Stimulated activated naive B cell treated with anti-CD40 and anti-IgM and Interleukin-4, amounts not matched to agents 10 μg/mL and 1 μg/mL and 100 μg/mL, for 72 hours (primary cell): Measurements from ENCODE around the gene NUP214.

Experiments
- ATAC-seq, 2 donors: fragments of 150-1000 bp; cut with Tn5 transposase; replicated peaks; 2 replicates each; pipeline ENCODE4 v1.10.0; 2021; ENCODE audit warnings: moderate library complexity in 1 of 2
- DNase-seq: peaks from one replicate; pipeline ENCODE4 v3.0.0; 2021
- H3K27ac Mint-ChIP-seq: one replicate; pipeline ENCODE4 v1.8.0; 2022; ENCODE audit warnings: mild to moderate bottlenecking, mixed read lengths
- H3K27me3 Mint-ChIP-seq, 2 donors: one replicate each; pipeline ENCODE4 v1.8.0; 2022; ENCODE audit warnings: mixed read lengths in 2 of 2
- H3K36me3 Mint-ChIP-seq, 2 donors: one replicate each; pipeline ENCODE4 v1.8.0; 2022; ENCODE audit warnings: mixed read lengths in 2 of 2, mild to moderate bottlenecking in 1 of 2
- H3K4me1 Mint-ChIP-seq, 2 donors: one replicate each; pipeline ENCODE4 v1.8.0; 2022; ENCODE audit warnings: mixed read lengths in 2 of 2, mild to moderate bottlenecking in 1 of 2
- H3K4me3 Mint-ChIP-seq, 2 donors: one replicate each; pipeline ENCODE4 v1.8.0; 2022; ENCODE audit warnings: mild to moderate bottlenecking in 2 of 2, mixed read lengths in 2 of 2, moderate library complexity in 1 of 2
- H3K9me3 Mint-ChIP-seq, 2 donors: one replicate each; pipeline ENCODE4 v1.8.0; 2022; ENCODE audit warnings: mixed read lengths in 2 of 2, mild to moderate bottlenecking in 1 of 2

NUP214 gene

DNA sequence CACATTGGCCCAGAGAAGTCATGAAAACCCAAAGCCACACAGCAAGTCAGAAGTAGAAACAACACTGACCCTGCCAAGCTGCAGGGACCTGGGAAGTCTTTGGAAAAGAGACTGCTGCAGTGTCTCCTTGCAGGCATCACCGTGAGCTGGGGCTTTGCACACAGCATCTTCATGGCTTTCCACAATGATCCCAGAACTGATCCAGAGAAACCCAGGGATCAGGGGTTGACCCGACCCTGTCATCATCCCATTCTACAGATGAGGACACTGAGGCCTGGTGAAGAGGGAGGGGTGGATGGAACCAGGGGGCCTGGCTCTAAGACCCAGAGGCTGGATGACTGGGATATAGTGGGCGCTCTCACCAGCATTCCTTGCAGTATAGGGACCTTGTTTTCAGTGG, 155.3 kb downstream of the NUP214 start:
- Mint-ChIP-seq H3K36me3 (peaks cover 0 to 3% of the 10 kb centered on the region in 2 donors), H3K27ac (no peak overlapping the region)
- no peak for ATAC-seq

DNA sequence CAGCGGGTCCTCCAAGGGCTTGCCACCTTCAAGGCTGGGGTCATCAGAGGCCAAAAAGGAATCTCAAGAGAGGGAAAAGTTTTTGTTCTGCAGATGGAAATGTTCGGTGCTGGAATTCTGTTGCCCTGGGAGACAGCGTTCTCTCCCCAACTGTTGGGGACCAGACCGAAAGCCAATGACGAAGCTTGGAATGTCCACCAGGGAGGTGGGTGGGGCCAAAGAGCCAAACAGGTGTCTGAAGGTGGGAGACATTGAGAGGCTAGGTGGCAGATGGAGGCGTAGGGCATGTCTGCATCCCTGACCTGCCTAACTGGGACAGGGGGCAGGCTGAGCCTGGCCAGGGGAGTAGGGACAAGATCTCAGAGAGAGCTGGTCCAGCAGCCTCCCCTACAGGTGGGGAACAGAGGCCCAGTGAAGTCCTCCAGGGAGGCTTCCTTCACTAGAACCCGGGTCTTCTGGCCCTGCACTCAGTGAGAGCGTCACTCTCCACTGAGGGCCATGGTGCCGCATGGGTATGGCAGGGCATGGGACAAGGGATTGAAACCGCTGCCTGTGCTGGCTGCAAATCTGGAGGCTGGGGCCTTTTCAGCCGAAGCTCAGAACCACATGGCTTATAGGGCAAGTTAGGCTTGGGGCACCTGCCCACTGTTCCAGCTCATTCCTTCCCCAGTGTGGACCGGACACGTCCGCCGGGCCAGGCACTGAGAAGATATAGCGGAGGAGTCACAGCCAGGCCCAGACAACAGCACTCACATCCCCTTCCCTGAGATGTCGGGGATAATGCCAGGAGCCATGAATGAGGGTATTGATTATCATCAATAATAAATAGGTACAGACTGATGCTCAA, 156.0 kb downstream of the NUP214 start:
- DNase-seq = no peak
- H3K27ac Mint-ChIP-seq = no peak overlapping the region
- ATAC-seq = no peak
- peak overlapping the region in 1 of 2 donors; percentile 46 for H3K4me3 Mint-ChIP-seq
- H3K27me3 Mint-ChIP-seq = peaks cover 14 to 25% of the 10 kb centered on the region in 2 donors
- H3K9me3 Mint-ChIP-seq = no peaks in the 10 kb centered on the region
- H3K4me1 Mint-ChIP-seq = peaks cover 12 to 20% of the 10 kb centered on the region in 2 donors
- H3K36me3 Mint-ChIP-seq = peaks cover 0 to under 1% of the 10 kb centered on the region in 2 donors

More for the DNA sequence above, 155.3 kb downstream of the NUP214 start:
- DNase-seq = no peak
- Mint-ChIP-seq H3K9me3 (no peaks in the 10 kb centered on the region), H3K27me3 (peaks cover 14 to 25% of the 10 kb centered on the region in 2 donors), H3K4me3 (no peak overlapping the region), H3K4me1 (peaks cover 12 to 20% of the 10 kb centered on the region in 2 donors)

DNA sequence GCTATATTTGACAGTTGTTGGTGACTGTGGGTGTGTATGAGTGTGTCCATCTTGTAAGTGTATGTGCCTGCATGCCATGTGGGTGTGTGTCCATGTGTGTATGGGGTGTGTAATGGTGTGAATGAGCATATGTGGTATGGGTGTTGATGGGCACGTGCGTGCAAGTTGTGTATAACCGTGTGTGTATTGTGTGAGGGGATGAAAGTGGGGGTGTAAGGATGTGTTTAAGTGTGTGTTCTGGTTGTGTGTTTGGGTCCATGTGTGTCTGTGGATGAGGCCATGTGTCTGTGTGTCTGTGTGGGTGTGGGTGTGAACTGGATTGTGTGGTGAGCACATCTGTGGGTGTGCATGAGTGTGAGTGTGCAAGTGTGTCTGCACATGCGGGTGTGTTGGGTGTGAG, 156.8 kb downstream of the NUP214 start:
- Mint-ChIP-seq H3K27ac (no peak overlapping the region), H3K9me3 (no peaks in the 10 kb centered on the region)

DNA sequence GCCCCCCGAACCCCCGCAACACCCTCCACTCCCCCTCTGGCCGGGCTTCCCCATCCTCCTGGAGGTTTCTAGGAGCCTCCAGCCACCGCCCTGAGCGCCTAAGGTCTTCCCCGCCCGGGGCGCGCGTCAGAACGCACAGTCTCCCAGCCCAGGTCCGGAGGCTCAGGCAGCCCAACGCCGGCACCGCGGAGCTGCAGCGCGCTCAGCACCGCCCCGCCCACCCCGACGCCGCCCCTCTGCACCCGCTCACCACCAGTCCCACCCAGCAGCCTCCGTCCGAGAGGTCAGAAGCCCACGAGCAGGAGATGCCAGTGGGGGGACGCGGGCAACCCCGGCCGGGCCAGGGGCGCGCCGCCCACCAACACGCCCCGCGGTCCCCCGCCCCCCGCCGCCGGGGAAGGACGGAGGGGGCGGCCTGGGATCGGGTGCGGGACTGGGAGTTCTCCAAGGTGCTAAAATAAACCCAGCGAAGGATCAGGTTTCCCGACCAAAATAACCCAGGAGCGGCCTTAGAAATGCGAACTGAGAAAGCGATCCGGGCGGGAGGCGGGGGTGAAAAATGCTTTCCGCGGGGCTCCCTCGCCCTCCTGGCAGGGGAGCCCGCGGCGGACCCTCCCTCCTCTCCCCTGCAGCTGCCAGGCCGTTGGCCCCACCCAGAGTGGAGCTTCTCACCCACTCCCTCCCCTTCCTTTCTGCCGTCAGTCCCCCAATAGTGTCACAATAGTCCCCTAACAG, 157.5 kb downstream of the NUP214 start:
- peak in 1 of 2 donors; percentile 31 for ATAC-seq
- no peaks in the 10 kb centered on the region for H3K36me3 Mint-ChIP-seq
- no peak overlapping the region for H3K27ac Mint-ChIP-seq
- peaks cover 12 to 20% of the 10 kb centered on the region in 2 donors for H3K4me1 Mint-ChIP-seq
- no peaks in the 10 kb centered on the region for H3K9me3 Mint-ChIP-seq
- peak overlapping the region; percentile 44 to 47 for H3K4me3 Mint-ChIP-seq
- no peak for DNase-seq
- H3K27me3 Mint-ChIP-seq = peaks cover 14 to 25% of the 10 kb centered on the region in 2 donors

More for the DNA sequence above, 156.8 kb downstream of the NUP214 start:
- DNase-seq (no peak), ATAC-seq (no peak)
- Mint-ChIP-seq H3K36me3 (no peaks in the 10 kb centered on the region), H3K4me1 (peaks cover 12 to 20% of the 10 kb centered on the region in 2 donors), H3K27me3 (peaks cover 14 to 25% of the 10 kb centered on the region in 2 donors), H3K4me3 (peak overlapping the region; percentile 46 to 66)
